ENCODE results near the gene PAM. TPM values are rescaled to one million over a fixed set of nuclear protein-coding genes. Genes with fewer than 3 reads are reported as not detected.

The PAM gene
- total and polyA plus RNA-seq, 7 experiments from 2014 or later, result 10.3 to 36.6 (median 13.6) TPM

- intact Hi-C loops (cut with micrococcal nuclease), result no loop called here
- POLR2A ChIA-PET, result no interaction called here
Observed at GRCh38 chr5:102841021-102841420, 85.9 kb downstream of the PAM start.

DNA sequence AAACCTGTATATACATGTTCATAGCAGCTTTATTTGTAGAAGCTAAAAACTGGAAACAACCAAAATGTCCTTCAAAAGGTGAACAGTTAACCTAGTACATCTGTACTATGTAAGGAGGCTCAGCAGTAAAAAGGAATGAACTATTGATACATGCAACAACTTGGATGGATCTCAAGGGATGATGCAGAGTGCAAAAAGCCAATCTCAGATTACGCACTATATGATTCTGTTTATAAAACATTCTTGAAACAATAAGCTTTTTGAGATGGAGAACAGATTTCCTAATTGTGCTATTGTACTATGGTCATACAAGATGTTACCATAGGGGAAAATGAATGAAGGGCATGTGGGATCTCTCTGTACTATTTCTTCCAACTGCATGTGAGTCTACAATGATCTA, 88.9 kb downstream of the PAM start:
- no peak for DNase-seq
- Mint-ChIP-seq H3K36me3 (peaks cover 6 to 24% (median 8%) of the 10 kb centered on the region in 5 donors), H3K27ac (no peak overlapping the region), H3K4me1 (peaks cover 0 to 4% (median 0%) of the 10 kb centered on the region in 7 donors), H3K27me3 (no peaks in the 10 kb centered on the region), H3K4me3 (no peak overlapping the region), H3K9me3 (peaks cover 0 to 11% (median 2%) of the 10 kb centered on the region in 11 donors)
- Histone ChIP-seq H3K36me3 (ENCODE audit: control insufficient read depth in 2 of 3, insufficient read depth in 3 of 3, low read length in 3 of 3) (no peaks in the 10 kb centered on the region), H3K27me3 (ENCODE audit: control insufficient read depth in 2 of 2, insufficient read depth in 2 of 2, low read length in 2 of 2) (no peaks in the 10 kb centered on the region), H3K4me1 (ENCODE audit: control insufficient read depth in 2 of 2, insufficient read depth in 2 of 2, low read length in 2 of 2) (no peaks in the 10 kb centered on the region), H3K9me3 (ENCODE audit: control insufficient read depth in 2 of 3, low read length in 3 of 3) (no peaks in the 10 kb centered on the region), H3K27ac (ENCODE audit: low read depth, low read length) (no peak overlapping the region), H3K4me3 (ENCODE audit: low read length) (no peak overlapping the region)
- CTCF ChIA-PET, result no interaction called here
- no peak for ATAC-seq
- POLR2A ChIA-PET, result no interaction called here
- intact Hi-C loops (cut with micrococcal nuclease), result no loop called here

More at GRCh38 chr5:102841021-102841420, 85.9 kb downstream of the PAM start:
- CTCF ChIA-PET, result no interaction called here
- Mint-ChIP-seq H3K9me3 (peaks cover 0 to 5% (median 0%) of the 10 kb centered on the region in 11 donors), H3K4me1 (peaks cover 0 to 9% (median 0%) of the 10 kb centered on the region in 7 donors), H3K4me3 (no peak overlapping the region), H3K27me3 (no peaks in the 10 kb centered on the region), H3K36me3 (peaks cover 0 to 8% (median 4%) of the 10 kb centered on the region in 5 donors), H3K27ac (no peak overlapping the region)
- no peaks in the 10 kb centered on the region for H3K4me1 ChIP-seq (ENCODE audit: control insufficient read depth in 2 of 2, insufficient read depth in 2 of 2, low read length in 2 of 2)
- no peaks in the 10 kb centered on the region for H3K27me3 ChIP-seq (ENCODE audit: control insufficient read depth in 2 of 2, insufficient read depth in 2 of 2, low read length in 2 of 2)
- no peaks in the 10 kb centered on the region for H3K36me3 ChIP-seq (ENCODE audit: control insufficient read depth in 2 of 3, insufficient read depth in 3 of 3, low read length in 3 of 3)
- H3K27ac ChIP-seq (ENCODE audit: low read depth, low read length), result no peak overlapping the region
- no peaks in the 10 kb centered on the region for H3K9me3 ChIP-seq (ENCODE audit: control insufficient read depth in 2 of 3, low read length in 3 of 3)
- no peak overlapping the region for H3K4me3 ChIP-seq (ENCODE audit: low read length)
- DNase-seq, result no peak
- no peak for ATAC-seq

- ChIA-PET POLR2A (no interaction called here), CTCF (no interaction called here)
- H3K4me3 Mint-ChIP-seq, result no peak overlapping the region
- no peaks in the 10 kb centered on the region for H3K9me3 ChIP-seq (ENCODE audit: control insufficient read depth in 2 of 3, low read length in 3 of 3)
- H3K4me1 ChIP-seq (ENCODE audit: control insufficient read depth in 2 of 2, insufficient read depth in 2 of 2, low read length in 2 of 2), result no peaks in the 10 kb centered on the region
- H3K27me3 ChIP-seq (ENCODE audit: control insufficient read depth in 2 of 2, insufficient read depth in 2 of 2, low read length in 2 of 2), result no peaks in the 10 kb centered on the region
- intact Hi-C loops (cut with micrococcal nuclease), result no loop called here
- H3K27me3 Mint-ChIP-seq, result no peaks in the 10 kb centered on the region
- H3K4me3 ChIP-seq (ENCODE audit: low read length), result no peak overlapping the region
- peaks cover 0 to 4% (median 0%) of the 10 kb centered on the region in 7 donors for H3K4me1 Mint-ChIP-seq
- H3K27ac Mint-ChIP-seq, result no peak overlapping the region
- H3K36me3 ChIP-seq (ENCODE audit: control insufficient read depth in 2 of 3, insufficient read depth in 3 of 3, low read length in 3 of 3), result no peaks in the 10 kb centered on the region
- DNase-seq (no peak), ATAC-seq (no peak)
- H3K27ac ChIP-seq (ENCODE audit: low read depth, low read length), result no peak overlapping the region
- H3K9me3 Mint-ChIP-seq, result peaks cover 0 to 11% (median 2%) of the 10 kb centered on the region in 11 donors
- peaks cover 6 to 24% (median 8%) of the 10 kb centered on the region in 5 donors for H3K36me3 Mint-ChIP-seq
Observed at GRCh38 chr5:102845041-102845440, 89.9 kb downstream of the PAM start.

GRCh38 chr5:102850503-102850902, 95.4 kb downstream of the PAM start:
- ATAC-seq (no peak), DNase-seq (no peak)
- H3K27ac ChIP-seq (ENCODE audit: low read depth, low read length), result no peak overlapping the region
- Mint-ChIP-seq H3K4me3 (no peak overlapping the region), H3K27ac (no peak overlapping the region), H3K9me3 (peaks cover 0 to 8% (median 0%) of the 10 kb centered on the region in 11 donors), H3K27me3 (peaks cover 0 to 5% (median 0%) of the 10 kb centered on the region in 5 donors), H3K4me1 (peaks cover 0 to 12% (median 5%) of the 10 kb centered on the region in 7 donors), H3K36me3 (peaks cover 0 to 18% (median 6%) of the 10 kb centered on the region in 5 donors)
- ChIA-PET POLR2A (no interaction called here), CTCF (no interaction called here)
- no peaks in the 10 kb centered on the region for H3K27me3 ChIP-seq (ENCODE audit: control insufficient read depth in 2 of 2, insufficient read depth in 2 of 2, low read length in 2 of 2)
- no peaks in the 10 kb centered on the region for H3K36me3 ChIP-seq (ENCODE audit: control insufficient read depth in 2 of 3, insufficient read depth in 3 of 3, low read length in 3 of 3)
- intact Hi-C loops (cut with micrococcal nuclease), result no loop called here
- no peak overlapping the region for H3K4me3 ChIP-seq (ENCODE audit: low read length)
- H3K9me3 ChIP-seq (ENCODE audit: control insufficient read depth in 2 of 3, low read length in 3 of 3), result no peaks in the 10 kb centered on the region
- no peaks in the 10 kb centered on the region for H3K4me1 ChIP-seq (ENCODE audit: control insufficient read depth in 2 of 2, insufficient read depth in 2 of 2, low read length in 2 of 2)

DNA sequence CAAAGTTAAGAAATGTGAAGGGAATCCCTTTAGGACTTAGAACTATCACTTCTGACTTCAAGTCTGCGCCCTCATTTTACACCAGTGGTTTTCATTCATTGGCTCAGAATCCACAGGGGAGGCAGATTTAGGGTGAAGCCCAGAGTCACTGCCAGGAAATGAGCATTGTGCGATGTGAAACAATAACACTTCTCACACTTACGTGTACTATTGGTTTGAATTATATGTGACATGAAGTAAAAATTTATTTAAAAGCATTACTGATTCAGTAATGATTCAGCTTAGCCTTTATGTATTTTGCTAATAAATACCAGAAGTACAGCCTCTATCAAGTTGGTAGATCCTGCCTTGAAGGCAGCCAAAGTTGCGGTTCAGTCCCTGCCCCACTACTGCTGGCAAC, 98.6 kb downstream of the PAM start:
- no peak overlapping the region for H3K4me3 ChIP-seq (ENCODE audit: low read length)
- H3K27ac ChIP-seq (ENCODE audit: low read depth, low read length), result no peak overlapping the region
- Mint-ChIP-seq H3K27me3 (peaks cover 0 to 5% (median 0%) of the 10 kb centered on the region in 5 donors), H3K27ac (no peak overlapping the region), H3K36me3 (peaks cover 0 to 1% (median 0%) of the 10 kb centered on the region in 5 donors), H3K4me1 (peaks cover 2 to 27% (median 7%) of the 10 kb centered on the region in 7 donors), H3K9me3 (peaks cover 0 to 2% (median 0%) of the 10 kb centered on the region in 11 donors), H3K4me3 (no peak overlapping the region)
- H3K4me1 ChIP-seq (ENCODE audit: control insufficient read depth in 2 of 2, insufficient read depth in 2 of 2, low read length in 2 of 2), result peaks cover 0 to 7% of the 10 kb centered on the region in 2 donors
- ATAC-seq (peak; percentile 69), DNase-seq (no peak)
- no peaks in the 10 kb centered on the region for H3K36me3 ChIP-seq (ENCODE audit: control insufficient read depth in 2 of 3, insufficient read depth in 3 of 3, low read length in 3 of 3)
- no peaks in the 10 kb centered on the region for H3K9me3 ChIP-seq (ENCODE audit: control insufficient read depth in 2 of 3, low read length in 3 of 3)
- no peaks in the 10 kb centered on the region for H3K27me3 ChIP-seq (ENCODE audit: control insufficient read depth in 2 of 2, insufficient read depth in 2 of 2, low read length in 2 of 2)
- POLR2A ChIA-PET, result no interaction called here
- CTCF ChIA-PET, result no interaction called here
- intact Hi-C loops (cut with micrococcal nuclease), result no loop called here

- Histone ChIP-seq H3K4me3 (ENCODE audit: low read length) (no peak overlapping the region), H3K27me3 (ENCODE audit: control insufficient read depth in 2 of 2, insufficient read depth in 2 of 2, low read length in 2 of 2) (no peaks in the 10 kb centered on the region), H3K9me3 (ENCODE audit: control insufficient read depth in 2 of 3, low read length in 3 of 3) (no peaks in the 10 kb centered on the region), H3K36me3 (ENCODE audit: control insufficient read depth in 2 of 3, insufficient read depth in 3 of 3, low read length in 3 of 3) (no peaks in the 10 kb centered on the region), H3K27ac (ENCODE audit: low read depth, low read length) (no peak overlapping the region), H3K4me1 (ENCODE audit: control insufficient read depth in 2 of 2, insufficient read depth in 2 of 2, low read length in 2 of 2) (peaks cover 0 to 7% of the 10 kb centered on the region in 2 donors)
- H3K9me3 Mint-ChIP-seq, result peaks cover 0 to 5% (median 0%) of the 10 kb centered on the region in 11 donors
- peaks cover 2 to 27% (median 6%) of the 10 kb centered on the region in 7 donors for H3K4me1 Mint-ChIP-seq
- H3K36me3 Mint-ChIP-seq, result no peaks in the 10 kb centered on the region
- H3K27me3 Mint-ChIP-seq, result peaks cover 0 to 5% (median 0%) of the 10 kb centered on the region in 5 donors
- ChIA-PET POLR2A (no interaction called here), CTCF (no interaction called here)
- intact Hi-C loops (cut with micrococcal nuclease), result no loop called here
- peak overlapping the region in 1 of 10 donors; percentile 27 for H3K4me3 Mint-ChIP-seq
- H3K27ac Mint-ChIP-seq, result no peak overlapping the region
- ATAC-seq, result peak; percentile 46
- DNase-seq, result no peak
Observed at GRCh38 chr5:102855681-102856388, 100.7 kb downstream of the PAM start.

DNA sequence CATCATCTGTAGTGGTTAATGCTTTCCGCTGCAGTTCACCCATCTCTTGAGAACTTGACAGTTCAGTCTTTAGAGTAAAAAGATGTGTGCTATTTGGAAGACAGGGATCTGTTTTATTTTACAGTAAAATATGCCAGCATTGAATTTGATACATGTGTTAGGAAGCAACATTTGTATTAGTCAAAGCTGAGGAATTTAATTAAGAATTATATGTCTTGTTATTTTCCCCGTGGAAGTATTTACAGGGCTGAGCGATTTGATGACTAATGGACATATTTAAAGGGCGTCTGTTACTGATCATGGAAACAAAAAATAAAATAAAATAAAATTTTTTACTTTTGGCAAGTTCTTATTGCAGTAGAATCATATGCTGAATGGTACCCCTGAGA, 101.3 kb downstream of the PAM start:
- Histone ChIP-seq H3K36me3 (ENCODE audit: control insufficient read depth in 2 of 3, insufficient read depth in 3 of 3, low read length in 3 of 3) (no peaks in the 10 kb centered on the region), H3K27ac (ENCODE audit: low read depth, low read length) (no peak overlapping the region), H3K9me3 (ENCODE audit: control insufficient read depth in 2 of 3, low read length in 3 of 3) (no peaks in the 10 kb centered on the region), H3K4me3 (ENCODE audit: low read length) (no peak overlapping the region), H3K27me3 (ENCODE audit: control insufficient read depth in 2 of 2, insufficient read depth in 2 of 2, low read length in 2 of 2) (no peaks in the 10 kb centered on the region), H3K4me1 (ENCODE audit: control insufficient read depth in 2 of 2, insufficient read depth in 2 of 2, low read length in 2 of 2) (peaks cover 0 to 7% of the 10 kb centered on the region in 2 donors)
- ATAC-seq, result no peak
- ChIA-PET CTCF (no interaction called here), POLR2A (no interaction called here)
- Mint-ChIP-seq H3K4me1 (peaks cover 2 to 27% (median 6%) of the 10 kb centered on the region in 7 donors), H3K27ac (no peak overlapping the region), H3K4me3 (no peak overlapping the region), H3K27me3 (peaks cover 0 to 5% (median 0%) of the 10 kb centered on the region in 5 donors), H3K36me3 (no peaks in the 10 kb centered on the region), H3K9me3 (peaks cover 0 to 5% (median 0%) of the 10 kb centered on the region in 11 donors)
- DNase-seq, result no peak
- intact Hi-C loops (cut with micrococcal nuclease), result no loop called here

All from naive thymus-derived CD4-positive, alpha-beta T cell (primary cell).